MM.1S (cell line): ENCODE data around the gene SETD2.

Experiments used
- EZH2 ChIP-seq: fragments of 300-600 bp; sonication (generic); optimal IDR thresholded peaks from 2 replicates; pipeline ENCODE3; 2017; ENCODE audit warnings: low read depth, mild to moderate bottlenecking, antibody characterized with exemption, low read length, mixed read lengths
- EZH2phosphoT487 ChIP-seq: fragments of 300-600 bp; sonication (generic); IDR thresholded peaks from 2 replicates; pipeline ENCODE4 v1.6.1; 2018; ENCODE audit warnings: antibody characterized with exemption, low read length
- TF ChIP-seq, protein P1 (sequence below): fragments of 300-600 bp; sonication (generic); IDR thresholded peaks from 2 replicates; pipeline ENCODE4 v1.5.1; 2016; ENCODE audit warnings: antibody characterized with exemption, low read length, mixed read lengths

DNA sequence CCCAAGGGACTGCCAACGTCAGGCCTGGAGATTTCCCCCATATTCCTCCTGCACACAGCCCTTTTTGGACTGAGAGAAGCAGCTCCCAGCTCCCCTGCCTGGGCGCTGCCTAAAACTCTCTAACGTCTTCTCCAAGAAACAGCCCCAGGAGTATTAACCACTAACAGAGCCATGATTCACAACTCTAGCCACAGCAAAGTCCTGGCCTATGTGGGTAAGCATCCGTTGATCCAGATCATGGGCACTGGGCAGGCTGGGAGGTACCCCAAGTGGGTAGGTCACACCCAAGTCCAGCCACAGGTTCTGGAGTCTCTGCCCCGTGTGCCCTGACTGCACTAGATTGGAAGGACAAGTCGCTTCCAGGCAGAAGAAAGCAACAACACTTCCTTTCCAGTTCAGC, 152.5 kb downstream of the SETD2 start:
- TF ChIP-seq, protein P1, sequence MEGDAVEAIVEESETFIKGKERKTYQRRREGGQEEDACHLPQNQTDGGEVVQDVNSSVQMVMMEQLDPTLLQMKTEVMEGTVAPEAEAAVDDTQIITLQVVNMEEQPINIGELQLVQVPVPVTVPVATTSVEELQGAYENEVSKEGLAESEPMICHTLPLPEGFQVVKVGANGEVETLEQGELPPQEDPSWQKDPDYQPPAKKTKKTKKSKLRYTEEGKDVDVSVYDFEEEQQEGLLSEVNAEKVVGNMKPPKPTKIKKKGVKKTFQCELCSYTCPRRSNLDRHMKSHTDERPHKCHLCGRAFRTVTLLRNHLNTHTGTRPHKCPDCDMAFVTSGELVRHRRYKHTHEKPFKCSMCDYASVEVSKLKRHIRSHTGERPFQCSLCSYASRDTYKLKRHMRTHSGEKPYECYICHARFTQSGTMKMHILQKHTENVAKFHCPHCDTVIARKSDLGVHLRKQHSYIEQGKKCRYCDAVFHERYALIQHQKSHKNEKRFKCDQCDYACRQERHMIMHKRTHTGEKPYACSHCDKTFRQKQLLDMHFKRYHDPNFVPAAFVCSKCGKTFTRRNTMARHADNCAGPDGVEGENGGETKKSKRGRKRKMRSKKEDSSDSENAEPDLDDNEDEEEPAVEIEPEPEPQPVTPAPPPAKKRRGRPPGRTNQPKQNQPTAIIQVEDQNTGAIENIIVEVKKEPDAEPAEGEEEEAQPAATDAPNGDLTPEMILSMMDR: no peak
- TF ChIP-seq EZH2 (no peak), EZH2phosphoT487 (no peak)
